Epithelial cell of prostate (primary cell): Measurements from ENCODE around the gene C1GALT1C1.
A peak's percentile ranks its signal among the peaks of the same experiment; 100 is the strongest.
"Not testable (repeated sequence)": the region's sequence is repeated elsewhere in the genome, so short reads cannot be mapped to it uniquely, and the experiment has no call there.

Experiments used
- DNase-seq: peaks from one replicate; pipeline ENCODE4 v3.0.0-alpha.2; 2011; ENCODE audit warnings: low read depth, low spot score
- H3K27ac ChIP-seq: fragments of 450-650 bp; 2 replicates; pipeline ENCODE4 v1.5.1; 2017; ENCODE audit warnings: mild to moderate bottlenecking

C1GALT1C1 gene

DNA sequence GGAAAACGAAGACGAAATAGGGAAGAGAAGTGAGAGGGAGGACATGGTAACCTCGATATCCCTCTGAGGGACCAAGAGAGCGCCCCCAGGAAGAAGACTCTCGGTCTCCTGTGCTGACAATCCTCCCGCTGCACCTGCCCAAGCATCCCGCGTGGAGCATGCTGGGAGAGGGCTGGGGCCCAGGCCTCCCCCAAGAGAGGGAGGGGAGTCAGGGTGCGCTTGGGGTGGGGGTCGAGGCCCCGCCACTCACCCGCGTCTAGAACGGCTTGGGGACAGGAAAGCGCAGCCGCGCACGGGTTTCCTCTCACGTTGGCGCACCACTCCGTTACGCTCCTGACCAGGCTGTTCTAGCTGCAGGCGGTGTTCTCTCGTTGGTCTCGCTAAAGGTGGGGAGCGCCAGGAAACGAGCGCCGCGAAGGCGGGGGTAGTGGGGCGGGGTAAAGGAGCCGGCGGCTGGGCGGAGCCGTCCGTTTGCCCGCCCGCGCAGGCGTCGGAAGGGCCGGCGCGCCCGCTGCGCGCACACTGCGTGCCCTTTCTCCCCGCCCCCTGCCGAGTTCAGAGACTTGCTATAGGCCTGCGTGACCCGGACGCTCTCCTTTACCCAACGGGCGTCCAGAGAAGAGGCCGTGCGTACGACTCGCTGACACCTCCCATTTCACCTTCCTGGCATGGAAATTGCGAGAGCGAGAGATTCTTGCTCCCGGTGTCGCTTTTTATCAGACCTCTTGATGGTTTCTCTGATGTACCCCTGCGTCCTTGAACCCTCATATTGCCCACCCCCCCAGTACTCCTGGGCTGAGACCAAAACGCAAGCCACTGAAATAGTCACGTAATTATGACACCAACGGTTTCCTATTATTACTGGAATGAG lies at the start of gene C1GALT1C1:
TSS of gene C1GALT1C1 (minus strand) at position 388 of the 871 bp plus-strand sequence. CDS start 2,888 bp downstream, outside the sequence.
- peak; percentile 51 for DNase-seq

DNA sequence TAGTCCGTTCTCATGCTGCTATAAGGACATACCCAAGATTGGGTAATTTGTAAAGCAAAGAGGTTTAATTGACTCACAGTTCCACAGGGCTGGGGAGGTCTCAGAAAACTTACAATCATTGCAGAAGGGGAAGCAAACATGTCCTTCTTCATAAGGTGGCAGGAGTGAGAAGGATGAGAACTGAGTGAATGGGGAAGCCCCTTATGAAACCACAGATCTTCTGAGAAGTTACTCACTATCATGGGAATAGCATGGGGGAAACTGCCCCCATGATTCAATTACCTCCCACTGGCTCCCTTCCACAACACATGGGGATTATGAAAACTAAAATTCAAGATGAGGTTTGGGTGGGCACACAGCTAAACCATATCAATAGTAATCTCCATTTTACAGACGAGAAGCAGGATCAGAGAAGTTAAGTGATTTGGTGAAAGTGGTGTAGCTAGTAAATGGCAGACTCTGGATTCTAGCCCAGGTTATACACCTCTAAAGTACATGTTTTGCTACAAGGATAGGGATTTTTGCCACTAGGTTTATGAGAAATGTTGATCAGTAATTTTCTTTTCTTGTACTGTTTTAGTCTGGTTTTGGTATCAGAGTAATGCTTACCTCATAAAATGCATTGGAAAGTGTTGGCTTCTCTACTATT lies 47.3 kb upstream of the C1GALT1C1 start:
- no peak overlapping the region for H3K27ac ChIP-seq

More for the DNA sequence above, at the start of gene C1GALT1C1:
- H3K27ac ChIP-seq, result peak within 1 kb of the TSS; percentile 72

GRCh38 chrX:120672841-120673530 lies 43.1 kb upstream of the C1GALT1C1 start:
- no peak overlapping the region for H3K27ac ChIP-seq
- no peak for DNase-seq

More for the DNA sequence above, 47.3 kb upstream of the C1GALT1C1 start:
- no peak for DNase-seq

DNA sequence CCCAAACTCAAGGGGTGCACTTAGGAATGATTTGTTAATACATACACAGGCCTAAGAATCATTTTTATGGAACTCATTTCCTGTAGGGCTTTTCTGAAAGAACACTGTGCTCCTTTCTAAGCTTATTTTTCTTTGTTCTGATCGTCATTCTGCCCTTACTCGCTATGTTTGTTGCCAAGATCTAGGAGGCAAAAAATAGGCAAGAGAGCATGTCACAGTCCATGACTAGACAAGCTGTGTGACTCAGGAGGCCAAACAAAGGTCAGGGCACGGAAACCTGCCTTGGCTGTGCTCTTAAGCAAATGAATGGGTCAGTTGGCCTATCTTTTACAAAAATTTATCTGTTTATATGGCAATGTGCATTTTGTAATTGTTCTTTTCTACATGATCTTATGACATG lies 42.5 kb upstream of the C1GALT1C1 start:
- DNase-seq, result peak; percentile 49
- H3K27ac ChIP-seq, result peak overlapping the region; percentile 46

DNA sequence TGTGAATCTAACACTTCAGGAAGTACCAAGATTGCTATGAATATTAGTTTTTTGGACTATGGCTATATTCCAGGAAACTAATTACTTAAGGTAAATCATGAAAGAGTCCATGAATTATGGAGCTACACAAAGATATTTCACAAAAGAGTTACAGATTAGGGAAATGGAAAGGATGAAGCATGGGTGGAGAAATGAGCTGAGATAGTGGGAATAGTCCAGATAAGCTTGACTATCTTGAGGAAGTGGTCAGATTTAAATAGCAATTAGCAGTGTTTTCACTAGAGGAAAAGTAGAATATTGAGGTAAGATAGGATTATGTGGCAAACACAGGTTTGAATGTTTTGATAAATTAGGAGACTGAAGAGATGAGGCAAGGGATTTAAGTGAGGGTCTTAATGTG lies 42.1 kb upstream of the C1GALT1C1 start:
- no peak for DNase-seq
- H3K27ac ChIP-seq, result peak overlapping the region; percentile 46

GRCh38 chrX:120668357-120668756 lies 38.5 kb upstream of the C1GALT1C1 start:
- no peak overlapping the region for H3K27ac ChIP-seq
- no peak for DNase-seq

- H3K27ac ChIP-seq, DNase-seq: not testable (repeated sequence)
These were observed 34.7 kb upstream of the C1GALT1C1 start for GRCh38 chrX:120664535-120664934.

DNA sequence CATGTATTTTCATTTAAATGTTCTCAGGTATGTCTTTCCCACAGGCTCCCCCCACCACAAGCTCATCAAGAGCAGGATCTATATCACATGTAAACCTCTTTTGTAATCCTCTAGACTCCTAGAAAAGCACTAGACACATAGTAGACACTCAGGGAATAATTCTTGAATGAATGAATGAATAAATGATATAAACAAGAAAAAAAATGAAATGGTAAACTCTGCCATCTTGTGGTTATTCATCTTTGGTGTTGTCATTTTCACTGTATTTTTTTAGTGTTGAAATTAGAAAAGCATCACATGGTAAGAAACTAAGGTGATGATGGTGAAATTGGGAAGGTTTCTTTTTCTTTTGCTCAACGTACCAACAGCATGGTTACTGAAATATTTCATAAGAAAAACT lies 34.2 kb upstream of the C1GALT1C1 start:
- no peak for DNase-seq
- H3K27ac ChIP-seq, result no peak overlapping the region

GRCh38 chrX:120662662-120663061 lies 32.8 kb upstream of the C1GALT1C1 start:
- DNase-seq, result no peak
- no peak overlapping the region for H3K27ac ChIP-seq

DNA sequence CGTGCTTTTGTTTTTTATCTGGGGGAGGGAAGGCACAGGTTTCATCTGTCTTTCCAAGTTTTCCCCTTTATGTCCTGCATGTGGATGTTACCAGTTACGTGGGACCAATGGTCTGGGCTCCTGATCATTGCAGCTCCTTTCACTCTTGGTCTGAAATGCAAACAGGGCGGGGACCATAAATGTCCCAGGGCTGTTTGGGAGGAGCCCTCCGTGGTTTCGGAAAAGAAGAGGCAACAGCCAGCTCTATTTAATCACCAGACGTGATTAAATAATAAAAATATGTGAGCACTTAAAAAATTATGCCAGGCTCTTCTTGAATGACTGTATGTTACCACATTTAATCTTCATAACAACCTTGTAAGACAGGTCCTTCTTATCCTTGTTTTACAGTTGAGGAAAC lies 30.8 kb upstream of the C1GALT1C1 start:
- peak; percentile 34 for DNase-seq

GRCh38 chrX:120653000-120653399 lies 23.1 kb upstream of the C1GALT1C1 start:
- H3K27ac ChIP-seq, result no peak overlapping the region
- no peak for DNase-seq

More for the DNA sequence above, 30.8 kb upstream of the C1GALT1C1 start:
- peak overlapping the region; percentile 52 for H3K27ac ChIP-seq

DNA sequence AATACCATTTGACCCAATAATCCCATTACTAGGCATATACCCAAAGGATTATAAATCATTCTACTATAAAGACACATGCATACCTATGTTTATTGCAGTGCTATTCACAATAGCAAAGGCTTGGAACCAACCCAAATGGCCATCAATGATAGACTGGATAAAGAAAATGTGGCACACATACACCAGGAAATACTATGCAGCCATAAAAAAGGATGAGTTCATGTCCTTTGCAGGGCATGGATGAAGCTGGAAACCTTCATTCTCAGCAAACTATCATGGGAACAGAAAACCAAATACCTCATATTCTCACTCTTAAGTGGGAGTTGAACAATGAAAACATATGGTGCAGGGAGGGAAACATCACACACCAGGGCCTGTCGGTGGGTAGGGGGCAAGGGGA lies 22.4 kb upstream of the C1GALT1C1 start:
- not testable (repeated sequence) for H3K27ac ChIP-seq, DNase-seq

DNA sequence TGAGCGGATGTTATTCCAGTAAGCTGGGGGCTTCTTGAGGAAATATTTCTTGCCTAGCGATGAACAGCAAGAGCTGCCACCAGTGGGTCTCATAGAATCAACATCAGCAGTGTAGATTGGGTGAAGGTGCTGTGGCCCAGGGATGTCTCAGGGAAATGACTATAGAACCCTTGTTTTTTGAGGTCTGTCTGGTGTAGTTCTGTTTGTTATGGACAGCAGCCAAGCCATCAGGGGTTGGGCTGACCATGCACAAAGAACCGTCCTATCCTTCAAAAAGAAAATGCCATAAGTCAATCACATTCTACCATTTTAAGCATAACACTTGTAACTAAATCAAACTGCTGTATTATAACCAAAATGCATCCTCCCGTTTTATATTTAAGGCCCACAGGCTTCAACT lies 17.3 kb upstream of the C1GALT1C1 start:
- H3K27ac ChIP-seq, result no peak overlapping the region

DNA sequence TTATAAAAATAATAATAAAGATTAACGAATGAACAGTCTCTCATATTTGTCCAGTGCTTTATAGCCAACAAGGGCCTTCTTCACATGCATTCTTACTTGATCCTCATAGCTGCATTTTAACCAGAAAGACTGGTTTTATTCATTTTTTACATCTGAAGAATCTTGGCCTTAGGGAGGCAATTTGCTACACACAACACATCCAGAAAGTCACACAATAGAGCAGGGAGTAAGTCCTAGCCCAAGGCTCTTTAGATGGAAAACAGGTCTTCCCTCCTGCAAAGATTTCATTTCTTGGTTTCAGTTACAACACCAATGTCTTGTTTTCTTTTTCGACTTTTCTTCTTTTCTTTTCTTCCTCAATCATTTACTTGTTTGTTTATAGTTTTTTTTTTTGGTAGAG lies 13.0 kb upstream of the C1GALT1C1 start:
- DNase-seq, result no peak
- no peak overlapping the region for H3K27ac ChIP-seq

More for the DNA sequence above, 17.3 kb upstream of the C1GALT1C1 start:
- no peak for DNase-seq

DNA sequence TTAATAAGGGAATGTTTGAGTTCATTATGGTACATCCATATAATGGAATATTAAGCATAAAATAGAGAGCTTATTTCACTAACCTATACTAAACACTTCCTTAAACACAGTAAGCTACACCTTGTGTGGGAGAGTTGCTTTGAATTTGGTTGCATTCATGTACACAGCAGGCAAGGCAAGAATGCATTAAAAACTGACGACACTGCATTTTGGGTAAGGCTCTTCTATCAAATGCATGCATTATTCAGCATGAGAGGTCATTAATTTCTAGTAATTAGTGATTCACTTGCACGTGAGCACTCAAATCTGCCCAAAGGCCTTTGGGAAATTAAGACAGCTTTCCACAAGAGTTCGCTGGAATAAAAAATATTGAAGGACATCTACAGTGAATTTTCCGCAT lies 8.8 kb upstream of the C1GALT1C1 start:
- no peak for DNase-seq
- H3K27ac ChIP-seq, result no peak overlapping the region

DNA sequence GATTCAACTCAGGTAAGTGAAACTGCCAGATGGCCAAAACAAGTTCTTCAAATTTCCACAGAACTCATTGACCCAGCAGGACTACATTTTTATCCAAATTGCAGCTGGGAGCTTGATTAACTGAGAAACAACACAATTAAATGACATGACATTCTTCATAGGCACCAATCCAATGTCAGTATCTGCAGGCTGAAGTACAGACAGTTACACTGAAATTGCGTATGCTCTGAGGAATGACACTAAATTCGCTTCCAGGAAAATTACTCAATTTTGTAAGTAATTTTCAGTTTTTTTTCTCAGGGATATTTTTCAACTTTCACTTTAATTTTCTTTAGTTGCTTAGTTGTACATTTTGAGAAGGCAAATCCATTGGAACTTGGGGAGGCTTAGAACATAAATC lies 4.5 kb downstream of the C1GALT1C1 start:
- no peak for DNase-seq
- no peak overlapping the region for H3K27ac ChIP-seq

- no peak for DNase-seq
- H3K27ac ChIP-seq, result no peak overlapping the region
These were observed 11.7 kb downstream of the C1GALT1C1 start for GRCh38 chrX:120617996-120618630.

DNA sequence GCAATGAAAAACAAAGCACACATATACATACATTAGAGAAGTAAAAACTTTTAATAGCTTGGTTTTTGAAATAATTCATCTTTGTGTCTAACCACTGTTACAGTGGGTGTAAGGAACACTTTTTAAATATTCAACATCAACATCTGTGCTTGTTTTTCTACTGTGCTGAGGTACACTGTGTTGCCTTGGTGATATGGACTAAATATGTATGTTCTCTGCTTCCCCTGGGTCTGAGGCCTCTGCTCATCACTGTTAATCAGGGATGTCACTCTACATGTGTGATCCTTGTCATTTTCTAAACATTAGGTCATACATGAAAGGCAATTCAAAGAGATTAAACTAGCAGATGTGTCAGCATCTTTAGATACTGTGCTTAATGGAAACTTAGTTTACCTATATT lies 15.0 kb downstream of the C1GALT1C1 start:
- DNase-seq, result no peak
- no peak overlapping the region for H3K27ac ChIP-seq

- no peak for DNase-seq
These were observed 17.8 kb downstream of the C1GALT1C1 start for GRCh38 chrX:120612086-120612485.

DNA sequence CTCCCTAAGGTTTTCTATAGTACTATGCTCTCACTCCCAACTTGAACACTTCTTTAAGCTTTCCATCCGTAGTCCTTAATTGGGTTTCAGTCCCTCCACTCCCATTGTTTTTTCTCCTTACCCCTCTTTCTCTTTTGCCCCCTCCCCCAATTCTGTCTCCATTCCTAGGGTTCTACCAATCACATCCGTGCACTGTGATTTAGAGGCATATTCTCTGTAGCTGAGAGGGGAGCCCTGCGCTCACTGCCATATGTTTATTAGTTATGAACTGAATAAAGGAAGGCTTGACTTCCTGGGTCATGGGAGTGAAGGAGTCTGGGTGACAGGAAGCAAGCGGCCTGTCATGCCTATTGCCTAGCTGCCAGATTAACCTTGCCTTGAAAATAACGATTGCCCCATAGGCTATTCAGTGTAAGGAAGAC lies 25.5 kb downstream of the C1GALT1C1 start:
- peak overlapping the region; percentile 92 for H3K27ac ChIP-seq
- no peak for DNase-seq

More at GRCh38 chrX:120612086-120612485, 17.8 kb downstream of the C1GALT1C1 start:
- no peak overlapping the region for H3K27ac ChIP-seq
